Epithelial cell of proximal tubule (primary cell): ENCODE results near the gene APCDD1. TPM values are rescaled to one million over a fixed set of nuclear protein-coding genes. Genes with fewer than 3 reads are reported as not detected.

Experiments used
- DNase-seq: peaks from one replicate; pipeline ENCODE4 v3.0.0-alpha.2; 2011; ENCODE audit warnings: low read depth
- H3K4me3 ChIP-seq: 2 replicates; pipeline ENCODE4 v1.5.1; 2011; ENCODE audit warnings: low read depth, mild to moderate bottlenecking, low read length
- total RNA-seq: library from RNA; depleted of rRNA; stranded (reverse); fragments of >200 nt; gene quantifications from 2 replicates; pipeline ENCODE4 v1.2.3, GENCODE V29; 2015
- TF ChIP-seq, protein P1 (sequence below): conservative IDR thresholded peaks from 2 replicates; pipeline ENCODE4 v1.5.1; 2012; ENCODE audit warnings: low read depth, mild to moderate bottlenecking, low read length

APCDD1 gene
- total RNA-seq, 1 donor from 2014 or later, result not detected

DNA sequence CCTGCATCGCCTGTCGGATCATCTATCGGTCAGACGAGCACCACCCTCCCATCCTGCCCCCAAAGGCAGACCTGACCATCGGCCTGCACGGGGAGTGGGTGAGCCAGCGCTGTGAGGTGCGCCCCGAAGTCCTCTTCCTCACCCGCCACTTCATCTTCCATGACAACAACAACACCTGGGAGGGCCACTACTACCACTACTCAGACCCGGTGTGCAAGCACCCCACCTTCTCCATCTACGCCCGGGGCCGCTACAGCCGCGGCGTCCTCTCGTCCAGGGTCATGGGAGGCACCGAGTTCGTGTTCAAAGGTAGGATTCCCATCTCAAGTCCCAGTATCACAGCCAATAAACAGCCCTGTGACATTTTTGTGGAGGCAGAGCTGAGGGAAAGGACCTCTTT, 31.0 kb downstream of the APCDD1 start:
- no peak for DNase-seq
- no peak overlapping the region for H3K4me3 ChIP-seq
- TF ChIP-seq, protein P1, sequence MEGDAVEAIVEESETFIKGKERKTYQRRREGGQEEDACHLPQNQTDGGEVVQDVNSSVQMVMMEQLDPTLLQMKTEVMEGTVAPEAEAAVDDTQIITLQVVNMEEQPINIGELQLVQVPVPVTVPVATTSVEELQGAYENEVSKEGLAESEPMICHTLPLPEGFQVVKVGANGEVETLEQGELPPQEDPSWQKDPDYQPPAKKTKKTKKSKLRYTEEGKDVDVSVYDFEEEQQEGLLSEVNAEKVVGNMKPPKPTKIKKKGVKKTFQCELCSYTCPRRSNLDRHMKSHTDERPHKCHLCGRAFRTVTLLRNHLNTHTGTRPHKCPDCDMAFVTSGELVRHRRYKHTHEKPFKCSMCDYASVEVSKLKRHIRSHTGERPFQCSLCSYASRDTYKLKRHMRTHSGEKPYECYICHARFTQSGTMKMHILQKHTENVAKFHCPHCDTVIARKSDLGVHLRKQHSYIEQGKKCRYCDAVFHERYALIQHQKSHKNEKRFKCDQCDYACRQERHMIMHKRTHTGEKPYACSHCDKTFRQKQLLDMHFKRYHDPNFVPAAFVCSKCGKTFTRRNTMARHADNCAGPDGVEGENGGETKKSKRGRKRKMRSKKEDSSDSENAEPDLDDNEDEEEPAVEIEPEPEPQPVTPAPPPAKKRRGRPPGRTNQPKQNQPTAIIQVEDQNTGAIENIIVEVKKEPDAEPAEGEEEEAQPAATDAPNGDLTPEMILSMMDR, result no peak

DNA sequence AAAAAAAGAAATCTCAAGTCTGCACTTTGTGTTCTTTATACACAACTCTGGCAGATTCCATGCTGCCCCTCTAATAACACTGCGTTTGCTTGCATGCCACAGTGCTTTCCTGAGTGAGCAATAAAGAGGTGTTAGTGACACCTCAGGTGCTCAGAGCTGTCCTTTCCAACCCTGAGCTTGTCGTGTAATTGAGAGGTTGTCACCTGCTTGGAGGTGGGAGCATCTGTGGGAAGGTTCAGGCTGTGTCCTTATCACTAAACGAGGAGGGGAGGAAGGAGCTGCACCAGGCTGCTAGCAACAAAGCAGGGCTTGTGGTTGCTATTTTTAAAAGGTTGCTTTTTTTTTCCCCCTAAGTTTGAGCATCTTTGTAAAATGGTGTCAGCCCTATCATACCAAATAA, 31.9 kb downstream of the APCDD1 start:
- H3K4me3 ChIP-seq, result no peak overlapping the region
- TF ChIP-seq, protein P1, result no peak
- no peak for DNase-seq

DNA sequence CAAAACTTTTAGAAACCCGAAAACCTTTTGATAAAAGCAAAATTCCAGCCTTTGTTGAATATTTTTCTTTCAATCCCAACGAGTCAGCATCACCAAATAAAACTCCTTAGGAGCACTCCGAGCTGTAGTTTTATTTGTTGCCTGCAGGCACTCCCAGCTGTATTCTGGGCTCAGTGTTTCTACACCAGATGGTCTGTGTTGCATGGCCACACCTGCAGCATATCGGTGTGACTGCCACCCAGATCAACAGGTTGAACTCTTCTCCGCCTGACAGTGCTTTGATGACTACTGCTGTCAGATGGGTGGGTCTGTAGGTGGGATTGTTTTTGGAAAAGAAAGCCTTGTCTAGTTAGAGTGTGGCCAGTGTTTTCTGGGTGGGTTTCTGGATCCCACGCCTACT, 32.7 kb downstream of the APCDD1 start:
- no peak for DNase-seq
- TF ChIP-seq, protein P1, result no peak
- H3K4me3 ChIP-seq, result no peak overlapping the region

DNA sequence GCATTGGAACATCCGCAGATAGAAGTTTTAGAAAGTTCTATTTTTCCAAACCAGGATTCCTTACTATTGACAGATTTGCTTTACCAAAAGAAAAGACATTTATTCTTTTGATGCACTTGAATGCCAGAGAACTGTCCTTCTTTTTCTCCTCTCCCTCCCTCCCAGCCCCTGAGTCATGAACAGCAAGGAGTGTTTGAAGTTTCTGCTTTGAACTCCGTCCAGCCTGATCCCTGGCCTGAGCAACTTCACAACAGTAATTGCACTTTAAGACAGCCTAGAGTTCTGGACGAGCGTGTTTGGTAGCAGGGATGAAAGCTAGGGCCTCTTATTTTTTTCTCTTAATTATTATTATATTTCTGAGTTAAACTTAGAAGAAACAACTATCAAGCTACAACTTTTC, 33.6 kb downstream of the APCDD1 start:
- H3K4me3 ChIP-seq, result no peak overlapping the region
- TF ChIP-seq, protein P1, result no peak
- DNase-seq, result no peak

DNA sequence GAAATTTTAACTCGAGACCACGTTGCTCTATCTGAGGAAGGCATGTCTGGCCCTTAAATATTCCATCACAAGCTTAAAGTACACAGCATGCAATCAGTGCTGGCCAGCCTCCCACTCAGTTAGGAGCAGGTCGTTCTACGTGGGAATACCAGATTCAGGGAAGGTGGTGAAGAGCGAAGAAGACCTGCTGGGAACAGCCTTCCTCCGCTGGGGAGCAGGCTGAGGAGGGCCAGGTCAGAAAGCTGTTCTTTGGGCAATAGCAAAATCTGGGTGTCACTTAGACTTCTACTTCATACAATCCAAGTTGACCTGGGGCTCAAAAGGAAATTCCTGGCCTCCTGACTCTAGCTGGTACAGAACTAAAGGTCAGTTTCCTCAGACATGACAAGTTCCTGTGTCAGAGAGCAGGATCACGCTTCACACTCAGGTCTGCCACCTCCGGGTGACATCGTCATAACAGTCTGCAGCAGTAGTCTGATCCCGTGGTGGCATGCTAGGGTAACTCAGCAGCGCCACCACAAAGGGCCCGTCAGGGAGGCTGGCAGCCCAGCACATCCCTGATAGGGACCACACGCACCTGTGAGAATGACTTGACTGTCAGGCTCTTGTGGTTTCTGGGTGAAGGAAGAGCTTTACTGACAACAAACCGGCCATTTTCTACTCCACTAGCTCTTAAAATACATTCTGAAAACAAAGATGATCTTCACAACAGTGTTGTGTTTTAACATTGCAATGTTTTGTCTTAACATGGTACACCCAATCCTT, 36.1 kb downstream of the APCDD1 start:
- no peak for DNase-seq
- H3K4me3 ChIP-seq, result no peak overlapping the region
- TF ChIP-seq, protein P1, result no peak

DNA sequence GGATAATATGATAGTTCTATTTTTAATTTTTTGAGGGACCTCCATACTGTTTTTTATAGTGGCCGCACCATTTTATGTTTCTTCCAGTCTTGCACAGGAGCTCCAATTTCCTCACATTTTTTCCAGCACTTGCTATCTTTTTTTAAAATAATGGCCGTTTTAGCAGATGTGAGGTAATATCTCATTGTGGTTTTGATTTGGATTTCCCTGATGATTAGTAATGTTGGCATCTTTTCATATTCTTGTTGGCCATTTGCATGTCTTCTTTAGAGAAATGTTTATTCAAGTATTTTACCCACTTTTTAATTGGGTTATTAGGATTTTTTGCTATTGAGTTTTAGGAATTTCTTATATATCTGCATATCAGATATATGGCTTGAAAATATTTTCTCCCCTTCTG, 41.5 kb downstream of the APCDD1 start:
- no peak overlapping the region for H3K4me3 ChIP-seq
- no peak for DNase-seq
- TF ChIP-seq, protein P1, result no peak

DNA sequence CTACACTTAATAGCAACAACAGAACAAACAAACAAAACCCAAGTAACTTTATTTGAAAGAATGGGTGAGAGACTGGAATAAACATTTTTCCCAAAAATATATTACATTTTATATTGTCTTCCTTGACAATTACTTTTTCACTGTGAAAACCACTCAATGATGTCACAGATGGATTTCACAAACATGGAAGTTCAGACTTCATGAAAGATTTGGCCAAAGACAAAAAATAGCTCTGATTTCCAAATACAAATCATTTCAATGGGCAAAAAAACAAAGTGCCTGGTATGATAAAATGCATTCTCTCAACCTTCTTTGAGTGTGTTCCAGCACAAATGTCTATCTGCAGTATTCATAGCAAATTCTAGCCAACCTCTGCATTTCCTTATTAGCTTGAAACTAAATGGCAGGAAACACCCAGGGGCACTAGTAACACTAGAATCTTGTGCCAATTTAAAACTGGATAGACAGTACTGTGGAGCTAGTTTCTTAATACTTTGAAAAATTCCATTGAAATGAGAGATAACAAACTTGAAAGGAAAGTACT, 42.8 kb downstream of the APCDD1 start:
- no peak overlapping the region for H3K4me3 ChIP-seq
- DNase-seq, result no peak
- TF ChIP-seq, protein P1, result no peak
